H9 (cell line): ENCODE results near the gene PLXNB1. TPM values are rescaled to one million over a fixed set of nuclear protein-coding genes. Genes with fewer than 3 reads are reported as not detected.

ENCODE experiments used
- DNase-seq: peaks from one replicate; pipeline ENCODE4 v3.0.0-alpha.2; 2017
- H2AFZ ChIP-seq: one replicate; pipeline ENCODE4 v1.6.1; 2013; ENCODE audit warnings: mild to moderate bottlenecking, low read length, control low read depth, moderate library complexity
- H2AK5ac ChIP-seq: 2 replicates; pipeline ENCODE4 v1.6.1; 2013; ENCODE audit warnings: low read length, control low read depth, mixed read lengths; ENCODE audit not compliant: insufficient read length
- H2BK120ac ChIP-seq: one replicate; pipeline ENCODE4 v1.6.1; 2013; ENCODE audit warnings: low read depth, mild to moderate bottlenecking, low read length, control low read depth, inconsistent platforms; ENCODE audit not compliant: poor library complexity, severe bottlenecking
- H2BK12ac ChIP-seq: 2 replicates; pipeline ENCODE4 v1.6.1; 2013; ENCODE audit warnings: low read length, control low read depth, mixed read lengths, low read depth; ENCODE audit not compliant: insufficient read length
- H2BK15ac ChIP-seq: 2 replicates; pipeline ENCODE4 v1.6.1; 2013; ENCODE audit warnings: low read depth, low read length, control low read depth
- H2BK20ac ChIP-seq: one replicate; pipeline ENCODE4 v1.6.1; 2013; ENCODE audit warnings: low read depth, mild to moderate bottlenecking, low read length, control low read depth, inconsistent platforms; ENCODE audit not compliant: poor library complexity, severe bottlenecking
- H2BK5ac ChIP-seq: 2 replicates; pipeline ENCODE4 v1.6.1; 2013; ENCODE audit warnings: low read length, control low read depth, mixed read lengths; ENCODE audit not compliant: insufficient read length
- H3K14ac ChIP-seq: 2 replicates; pipeline ENCODE4 v1.6.1; 2013; ENCODE audit warnings: low read length, control low read depth; ENCODE audit not compliant: insufficient read depth
- H3K18ac ChIP-seq: 2 replicates; pipeline ENCODE4 v1.6.1; 2013; ENCODE audit warnings: low read depth, mild to moderate bottlenecking, mixed read lengths, low read length, control low read depth; ENCODE audit not compliant: insufficient read length
- H3K23ac ChIP-seq: 2 replicates; pipeline ENCODE4 v1.6.1; 2013; ENCODE audit warnings: low read length, control low read depth, mixed read lengths, low read depth; ENCODE audit not compliant: insufficient read length
- H3K23me2 ChIP-seq: 2 replicates; pipeline ENCODE4 v1.6.1; 2013; ENCODE audit warnings: low read depth, mild to moderate bottlenecking, mixed read lengths, low read length, control low read depth; ENCODE audit not compliant: insufficient read length, poor library complexity, severe bottlenecking
- H3K27ac ChIP-seq: 2 replicates; pipeline ENCODE4 v1.5.1; 2013; ENCODE audit warnings: low read length, control low read depth, mixed read lengths, low read depth; ENCODE audit not compliant: insufficient read length
- H3K27me3 ChIP-seq: 2 replicates; pipeline ENCODE4 v1.6.1; 2013; ENCODE audit warnings: low read length, control low read depth, inconsistent platforms; ENCODE audit not compliant: insufficient read depth
- H3K4ac ChIP-seq: 2 replicates; pipeline ENCODE4 v1.6.1; 2013; ENCODE audit warnings: low read depth, mild to moderate bottlenecking, control low read depth, inconsistent platforms, low read length, moderate library complexity
- H3K4me1 ChIP-seq: 2 replicates; pipeline ENCODE4 v1.6.1; 2013; ENCODE audit warnings: low read length, control low read depth, inconsistent platforms; ENCODE audit not compliant: insufficient read depth
- H3K4me2 ChIP-seq: 2 replicates; pipeline ENCODE4 v1.6.1; 2013; ENCODE audit warnings: low read length, control low read depth, mixed read lengths; ENCODE audit not compliant: insufficient read length, insufficient read depth
- H3K56ac ChIP-seq: 2 replicates; pipeline ENCODE4 v1.6.1; 2013; ENCODE audit warnings: low read depth, mild to moderate bottlenecking, mixed read lengths, low read length, control low read depth; ENCODE audit not compliant: insufficient read length
- H3K79me1 ChIP-seq: 2 replicates; pipeline ENCODE4 v1.6.1; 2013; ENCODE audit warnings: low read depth, mild to moderate bottlenecking, moderate library complexity, low read length, control low read depth, inconsistent platforms; ENCODE audit not compliant: insufficient read depth, poor library complexity, severe bottlenecking
- H3K79me2 ChIP-seq: 2 replicates; pipeline ENCODE4 v1.6.1; 2013; ENCODE audit warnings: low read length, control low read depth, inconsistent platforms; ENCODE audit not compliant: insufficient read depth
- H3K9ac ChIP-seq: 2 replicates; pipeline ENCODE4 v1.6.1; 2013; ENCODE audit warnings: low read length, control low read depth, mixed read lengths; ENCODE audit not compliant: insufficient read length; ENCODE audit errors: extremely low read depth
- H3K9me3 ChIP-seq: one replicate; pipeline ENCODE4 v1.6.1; 2013; ENCODE audit warnings: low read depth, low read length, inconsistent platforms; ENCODE audit not compliant: control insufficient read depth
- H3T11ph ChIP-seq: one replicate; pipeline ENCODE4 v1.6.1; 2013; ENCODE audit warnings: mild to moderate bottlenecking, low read length, control low read depth, inconsistent platforms
- H4K20me1 ChIP-seq: one replicate; pipeline ENCODE4 v1.6.1; 2013; ENCODE audit not compliant: control insufficient read depth, insufficient read length, insufficient read depth
- H4K5ac ChIP-seq: 2 replicates; pipeline ENCODE4 v1.6.1; 2013; ENCODE audit warnings: low read depth, mild to moderate bottlenecking, mixed read lengths, low read length, control low read depth; ENCODE audit not compliant: insufficient read length
- H4K8ac ChIP-seq: replicated peaks from 2 replicates; pipeline ENCODE4 v1.6.1; 2013; ENCODE audit warnings: low read length, control low read depth, mixed read lengths, low read depth; ENCODE audit not compliant: insufficient read length
- H4K91ac ChIP-seq: 2 replicates; pipeline ENCODE4 v1.6.1; 2013; ENCODE audit warnings: low read depth, mild to moderate bottlenecking, moderate library complexity, mixed read lengths, low read length, control low read depth; ENCODE audit not compliant: insufficient read length
- H3K27ac Mint-ChIP-seq, 3 experiments: 2 replicates in 2 of 3; 3 replicates in 1 of 3; pipeline ENCODE4 v1.8.0; 2020 to 2021; ENCODE audit warnings: mixed read lengths in 3 of 3, mild to moderate bottlenecking in 1 of 3, moderate library complexity in 1 of 3
- H3K27me3 Mint-ChIP-seq: 2 replicates; pipeline ENCODE4 v1.8.0; 2021; ENCODE audit warnings: low read depth, mild to moderate bottlenecking, moderate library complexity, mixed read lengths
- H3K36me3 Mint-ChIP-seq, 3 experiments: 2 replicates in 2 of 3; 3 replicates in 1 of 3; pipeline ENCODE4 v1.8.0; 2020 to 2021; ENCODE audit warnings: low read depth in 3 of 3, mixed read lengths in 3 of 3; ENCODE audit not compliant: insufficient read depth in 1 of 3
- H3K4me1 Mint-ChIP-seq, 2 experiments: 2 replicates each; pipeline ENCODE4 v1.8.0; 2020; ENCODE audit warnings: mixed read lengths in 2 of 2
- H3K4me3 Mint-ChIP-seq, 2 experiments: 2 replicates in 1 of 2; 3 replicates in 1 of 2; pipeline ENCODE4 v1.8.0; 2020 to 2021; ENCODE audit warnings: mild to moderate bottlenecking in 2 of 2, mixed read lengths in 2 of 2, moderate library complexity in 1 of 2
- H3K9me3 Mint-ChIP-seq, 2 experiments: 2 replicates in 1 of 2; 3 replicates in 1 of 2; pipeline ENCODE4 v1.8.0; 2020; ENCODE audit warnings: mild to moderate bottlenecking in 2 of 2, mixed read lengths in 2 of 2, moderate library complexity in 1 of 2
- CTCF ChIP-seq: fragments of 200-600 bp; sonication (generic); conservative IDR thresholded peaks from 3 replicates; pipeline ENCODE4 v1.8.0; 2021; ENCODE audit warnings: antibody characterized with exemption, mild to moderate bottlenecking
- WGBS: extraction: QIAGEN DNeasy Blood & Tissue Kit; methylation state at CpG from one replicate; pipeline ENCODE4 v1.1.7; 2013; ENCODE audit warnings: missing lambda C conversion rate, low lambda C conversion rate, mixed read lengths; ENCODE audit not compliant: insufficient read length; ENCODE audit errors: extremely low coverage; 5-methylcytosine and 5-hydroxymethylcytosine counted together
- total RNA-seq: library from RNA; stranded (reverse); gene quantifications from 2 replicates; pipeline ENCODE4 v1.2.1, GENCODE V29; 2021

Gene PLXNB1
- total RNA-seq, 1 experiment from 2014 or later, result 184 TPM

DNA sequence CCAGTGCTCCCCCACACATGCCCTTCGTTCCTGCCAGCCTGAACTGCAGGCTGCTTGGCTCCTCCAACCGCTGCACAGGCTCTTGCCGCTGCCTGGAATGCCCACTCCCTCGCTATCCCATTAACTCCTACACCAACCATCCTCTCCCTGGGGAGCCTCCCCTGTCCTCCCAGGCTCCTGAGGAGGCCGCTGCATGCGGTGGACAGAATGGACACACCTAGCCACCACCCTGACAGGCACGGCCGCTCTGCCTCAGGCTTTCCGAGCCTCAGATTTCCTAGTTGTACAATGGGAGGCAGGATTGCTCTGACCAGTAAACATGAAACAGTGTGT lies 2.3 kb downstream of the PLXNB1 start:
- no CpG with 5 or more reads among the region's 9 CpGs for WGBS
- Histone ChIP-seq H3K4ac (no peak overlapping the region), H3K14ac (0 out of 2 replicates have a peak overlapping the region, but pooled peaks have one; percentile 9), H3K23ac (no peak overlapping the region), H3K79me1 (no peaks in the 10 kb centered on the region), H3K27me3 (no peaks in the 10 kb centered on the region), H2BK12ac (no peak overlapping the region), H3K4me2 (peak overlapping the region; percentile 65), H3K23me2 (peaks cover 13% of the 10 kb centered on the region), H4K91ac (no peak overlapping the region), H3K9ac (no peak overlapping the region), H2AFZ (no peak overlapping the region), H2BK20ac (no peak overlapping the region), H2BK5ac (no peak overlapping the region), H3K9me3 (no peaks in the 10 kb centered on the region), H3K4me1 (peaks cover 13% of the 10 kb centered on the region; the same call in 1 of the 2 replicates), H4K5ac (no peak overlapping the region), H3K27ac (no peak overlapping the region), H2BK15ac (no peak overlapping the region), H3K18ac (no peak overlapping the region), H4K8ac (no peak overlapping the region), H4K20me1 (no peaks in the 10 kb centered on the region), H3K56ac (no peak overlapping the region), H2AK5ac (no peak overlapping the region), H3T11ph (no peak overlapping the region), H3K79me2 (peaks cover 35% of the 10 kb centered on the region; the same call in 1 of the 2 replicates), H2BK120ac (no peak overlapping the region)
- Mint-ChIP-seq H3K4me3 (peak overlapping the region; percentile 83 to 89), H3K27me3 (no peaks in the 10 kb centered on the region), H3K9me3 (no peaks in the 10 kb centered on the region), H3K36me3 (peaks cover 14 to 41% (median 35%) of the 10 kb centered on the region in 3 experiments; a peak in 6 of 7 replicates), H3K27ac (peak overlapping the region; percentile 50 to 97 (median 93); a peak in 5 of 7 replicates), H3K4me1 (peaks cover 51 to 56% of the 10 kb centered on the region in 2 experiments)
- DNase-seq, result no peak
- no peak for TF ChIP-seq CTCF
